G401.6 (cell line): Measurements from ENCODE around the gene GRIK4.
"Not testable (repeated sequence)": the region's sequence is repeated elsewhere in the genome, so short reads cannot be mapped to it uniquely, and the experiment has no call there.

Source experiments
- FAIRE-seq: peaks from 2 replicates; lab custom pipeline; 2012; peaks lifted over from hg19 to GRCh38; lab: Jason Lieb, UNC

GRIK4 gene

GRCh38 chr11:120574876-120575275 lies 63.3 kb downstream of the GRIK4 start:
- FAIRE-seq = no peak

- FAIRE-seq = no peak
Observed at GRCh38 chr11:120575461-120575860, 63.9 kb downstream of the GRIK4 start.

GRCh38 chr11:120576606-120577005 lies 65.1 kb downstream of the GRIK4 start:
- FAIRE-seq = no peak

GRCh38 chr11:120577041-120577440 lies 65.5 kb downstream of the GRIK4 start:
- FAIRE-seq = no peak

- FAIRE-seq = no peak
Observed at GRCh38 chr11:120577624-120578363, 66.2 kb downstream of the GRIK4 start.

GRCh38 chr11:120578596-120579154 lies 67.1 kb downstream of the GRIK4 start:
- FAIRE-seq = no peak

GRCh38 chr11:120579611-120580031 lies 68.1 kb downstream of the GRIK4 start:
- no peak for FAIRE-seq

- no peak for FAIRE-seq
Observed at GRCh38 chr11:120581313-120581712, 69.8 kb downstream of the GRIK4 start.

- not testable (repeated sequence) for FAIRE-seq
Observed at GRCh38 chr11:120582535-120582934, 71.0 kb downstream of the GRIK4 start.

- FAIRE-seq = no peak
Observed at GRCh38 chr11:120586072-120586471, 74.5 kb downstream of the GRIK4 start.

- no peak for FAIRE-seq
Observed at GRCh38 chr11:120586728-120587127, 75.2 kb downstream of the GRIK4 start.

- FAIRE-seq = no peak
Observed at GRCh38 chr11:120587299-120587698, 75.8 kb downstream of the GRIK4 start.

- FAIRE-seq = no peak
Observed at GRCh38 chr11:120589376-120589775, 77.8 kb downstream of the GRIK4 start.

- no peak for FAIRE-seq
Observed at GRCh38 chr11:120590472-120590871, 78.9 kb downstream of the GRIK4 start.

GRCh38 chr11:120594746-120595145 lies 83.2 kb downstream of the GRIK4 start:
- FAIRE-seq = no peak

- no peak for FAIRE-seq
Observed at GRCh38 chr11:120595557-120595956, 84.0 kb downstream of the GRIK4 start.

- no peak for FAIRE-seq
Observed at GRCh38 chr11:120597250-120598215, 86.0 kb downstream of the GRIK4 start.

- FAIRE-seq = no peak
Observed at GRCh38 chr11:120598517-120599257, 87.1 kb downstream of the GRIK4 start.

GRCh38 chr11:120599816-120600420 lies 88.4 kb downstream of the GRIK4 start:
- no peak for FAIRE-seq

- no peak for FAIRE-seq
Observed at GRCh38 chr11:120601536-120601935, 90.0 kb downstream of the GRIK4 start.

- FAIRE-seq = no peak
Observed at GRCh38 chr11:120603071-120603470, 91.5 kb downstream of the GRIK4 start.

GRCh38 chr11:120605469-120605868 lies 93.9 kb downstream of the GRIK4 start:
- no peak for FAIRE-seq
